GM23248 (cell line): ENCODE data around the gene LRMDA. TPM values are rescaled to one million over a fixed set of nuclear protein-coding genes. Genes with fewer than 3 reads are reported as not detected.

ENCODE experiments used
- DNase-seq: peaks from one replicate; pipeline ENCODE4 v3.0.0-alpha.2; 2015
- H2AFZ ChIP-seq: fragments of 200-600 bp; sonication (generic); 2 replicates; pipeline ENCODE4 v1.6.1; 2016; ENCODE audit warnings: antibody characterized with exemption
- H3F3A ChIP-seq: fragments of 200-600 bp; sonication (generic); 2 replicates; pipeline ENCODE4 v1.6.1; 2016; ENCODE audit warnings: mild to moderate bottlenecking, antibody characterized with exemption, mixed run types; ENCODE audit not compliant: insufficient read depth
- H3K27ac ChIP-seq: fragments of 200-600 bp; sonication (generic); 2 replicates; pipeline ENCODE4 v1.5.1; 2016; ENCODE audit warnings: mild to moderate bottlenecking
- H3K27me3 ChIP-seq: fragments of 200-600 bp; sonication (generic); replicated peaks from 2 replicates; pipeline ENCODE4 v1.6.1; 2016; ENCODE audit warnings: mild to moderate bottlenecking; ENCODE audit not compliant: insufficient read depth
- H3K36me3 ChIP-seq: fragments of 200-600 bp; sonication (generic); 2 replicates; pipeline ENCODE4 v1.6.1; 2016; ENCODE audit warnings: low read depth, mild to moderate bottlenecking
- H3K4me1 ChIP-seq: fragments of 200-600 bp; sonication (generic); 2 replicates; pipeline ENCODE4 v1.6.1; 2016; ENCODE audit warnings: mild to moderate bottlenecking; ENCODE audit not compliant: insufficient read depth
- H3K4me2 ChIP-seq: fragments of 200-600 bp; sonication (generic); one replicate; pipeline ENCODE4 v1.6.1; 2016; ENCODE audit warnings: mild to moderate bottlenecking; ENCODE audit not compliant: unreplicated experiment
- H3K4me3 ChIP-seq: fragments of 200-600 bp; sonication (generic); 2 replicates; pipeline ENCODE4 v1.5.1; 2016; ENCODE audit warnings: mild to moderate bottlenecking
- H3K79me2 ChIP-seq: fragments of 200-600 bp; sonication (generic); 2 replicates; pipeline ENCODE4 v1.6.1; 2016; ENCODE audit warnings: mild to moderate bottlenecking; ENCODE audit not compliant: insufficient read depth
- H3K9ac ChIP-seq: fragments of 200-600 bp; sonication (generic); 2 replicates; pipeline ENCODE4 v1.6.1; 2016; ENCODE audit warnings: mild to moderate bottlenecking
- H3K9me2 ChIP-seq: fragments of 200-600 bp; sonication (generic); 2 replicates; pipeline ENCODE4 v1.6.1; 2016; ENCODE audit warnings: mixed run types, mild to moderate bottlenecking, moderate library complexity; ENCODE audit not compliant: insufficient read depth
- H3K9me3 ChIP-seq: fragments of 200-600 bp; sonication (generic); one replicate; pipeline ENCODE4 v1.6.1; 2017; ENCODE audit warnings: low read depth
- H4K20me1 ChIP-seq: fragments of 200-600 bp; sonication (generic); 2 replicates; pipeline ENCODE4 v1.6.0; 2016; ENCODE audit not compliant: insufficient read depth
- EZH2 ChIP-seq: fragments of 200-600 bp; sonication (generic); IDR thresholded peaks from 2 replicates; pipeline ENCODE4 v1.6.1; 2018; ENCODE audit warnings: antibody characterized with exemption, mild to moderate bottlenecking; ENCODE audit not compliant: insufficient read depth, poor library complexity, severe bottlenecking
- EZH2phosphoT487 ChIP-seq: fragments of 200-600 bp; sonication (generic); IDR thresholded peaks from 2 replicates; pipeline ENCODE4 v1.6.1; 2018; ENCODE audit warnings: antibody characterized with exemption, moderate library complexity, mild to moderate bottlenecking, low read depth; ENCODE audit not compliant: insufficient read depth
- WGBS, 2 experiments: methylation state at CpG; one replicate each; pipeline ENCODE4 v1.1.6; 2015 to 2017; ENCODE audit warnings: low lambda C conversion rate in 2 of 2, low coverage in 1 of 2; ENCODE audit errors: missing lambda C conversion rate in 2 of 2; 5-methylcytosine and 5-hydroxymethylcytosine counted together
- in situ Hi-C: fragments of 300-500 bp; cut with MboI; formaldehyde crosslinking; loops from 2 replicates; pipeline ENCODE4 v1.15.0; 2020
- polyA plus RNA-seq: library from polyadenylated mRNA; unstranded; fragments of >200 nt; fragmentation: Nextera tagmentation; extraction: Ambion mirVana; gene quantifications from 2 replicates; pipeline ENCODE4 v1.2.1, GENCODE V29; 2016
- total RNA-seq: library from RNA; depleted of rRNA; stranded (reverse); fragments of >200 nt; shearing (Covaris generic); gene quantifications from 2 replicates; pipeline ENCODE4 v1.2.3, GENCODE V29; 2014

LRMDA gene
- total and polyA plus RNA-seq, 2 experiments from 2014 or later: 2.6 TPM; not detected in 1

- TF ChIP-seq EZH2: no peak
- TF ChIP-seq EZH2phosphoT487: no peak
- H3K9me3 ChIP-seq: no peaks in the 10 kb centered on the region
- H3K79me2 ChIP-seq: no peaks in the 10 kb centered on the region
- in situ Hi-C loops: no loop called here
- no peak overlapping the region for H2AFZ ChIP-seq
- H3K9me2 ChIP-seq: no peaks in the 10 kb centered on the region
- H3K4me2 ChIP-seq: no peak overlapping the region
- H3K27me3 ChIP-seq: peaks cover 3% of the 10 kb centered on the region
- peaks cover 13% of the 10 kb centered on the region for H3K4me1 ChIP-seq
- peak; percentile 53 for DNase-seq
- no peak overlapping the region for H3K9ac ChIP-seq
- H3K27ac ChIP-seq: no peak overlapping the region
- WGBS, 2 experiments: 93 to 95% methylated on average over 2 of the region's 2 CpGs
- H3K4me3 ChIP-seq: no peak overlapping the region
- H3F3A ChIP-seq: peaks cover 16% of the 10 kb centered on the region; the same call in 1 of the 2 replicates
- no peaks in the 10 kb centered on the region for H4K20me1 ChIP-seq
- no peaks in the 10 kb centered on the region for H3K36me3 ChIP-seq
These were observed 220.0 kb downstream of the LRMDA start for GRCh38 chr10:75651417-75651816.

GRCh38 chr10:75652146-75652740, 220.8 kb downstream of the LRMDA start:
- 92 to 93% methylated on average over 5 of the region's 5 CpGs for WGBS, 2 experiments
- no peaks in the 10 kb centered on the region for H3K9me3 ChIP-seq
- no peak overlapping the region for H3K27ac ChIP-seq
- no peak overlapping the region for H3K9ac ChIP-seq
- peaks cover 16% of the 10 kb centered on the region; the same call in 1 of the 2 replicates for H3F3A ChIP-seq
- no peak overlapping the region for H2AFZ ChIP-seq
- H3K4me3 ChIP-seq: no peak overlapping the region
- peaks cover 13% of the 10 kb centered on the region for H3K4me1 ChIP-seq
- DNase-seq: no peak
- no peaks in the 10 kb centered on the region for H3K79me2 ChIP-seq
- no peak overlapping the region for H3K4me2 ChIP-seq
- H3K27me3 ChIP-seq: peaks cover 3% of the 10 kb centered on the region
- H3K9me2 ChIP-seq: no peaks in the 10 kb centered on the region
- H3K36me3 ChIP-seq: no peaks in the 10 kb centered on the region
- TF ChIP-seq EZH2phosphoT487 (no peak), EZH2 (no peak)
- in situ Hi-C loops: no loop called here
- no peaks in the 10 kb centered on the region for H4K20me1 ChIP-seq

DNA sequence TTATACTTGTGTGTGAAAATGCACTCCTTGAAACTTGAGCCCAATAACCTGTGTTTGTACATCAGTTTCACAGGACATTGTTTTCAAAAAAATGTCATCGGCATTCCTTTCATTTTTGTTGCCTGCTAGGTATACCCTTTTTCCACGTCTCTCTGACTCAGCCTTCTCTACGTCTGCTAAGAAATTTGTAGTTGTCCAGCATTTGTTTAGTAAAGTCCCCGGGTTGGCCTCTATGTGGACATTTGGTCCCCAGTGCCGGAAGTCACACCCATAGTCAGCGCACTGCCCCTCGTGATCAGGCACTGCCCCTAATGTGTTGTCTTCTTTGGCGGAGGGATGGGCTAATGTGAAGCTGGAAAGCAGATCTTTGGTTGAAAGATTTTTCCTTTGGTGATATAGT, 222.3 kb downstream of the LRMDA start:
- Histone ChIP-seq H3K4me3 (no peak overlapping the region), H3F3A (peaks cover 16% of the 10 kb centered on the region; the same call in 1 of the 2 replicates), H3K79me2 (no peaks in the 10 kb centered on the region), H4K20me1 (no peaks in the 10 kb centered on the region), H3K27ac (no peak overlapping the region), H3K9me3 (no peaks in the 10 kb centered on the region), H2AFZ (no peak overlapping the region), H3K36me3 (no peaks in the 10 kb centered on the region), H3K4me2 (no peak overlapping the region), H3K9me2 (no peaks in the 10 kb centered on the region), H3K9ac (no peak overlapping the region), H3K27me3 (peaks cover 13% of the 10 kb centered on the region; the same call in 1 of the 2 replicates), H3K4me1 (peaks cover 13% of the 10 kb centered on the region)
- in situ Hi-C loops: no loop called here
- TF ChIP-seq EZH2 (no peak), EZH2phosphoT487 (no peak)
- DNase-seq: no peak
- WGBS, 2 experiments: 91 to 93% methylated on average over 8 of the region's 8 CpGs

DNA sequence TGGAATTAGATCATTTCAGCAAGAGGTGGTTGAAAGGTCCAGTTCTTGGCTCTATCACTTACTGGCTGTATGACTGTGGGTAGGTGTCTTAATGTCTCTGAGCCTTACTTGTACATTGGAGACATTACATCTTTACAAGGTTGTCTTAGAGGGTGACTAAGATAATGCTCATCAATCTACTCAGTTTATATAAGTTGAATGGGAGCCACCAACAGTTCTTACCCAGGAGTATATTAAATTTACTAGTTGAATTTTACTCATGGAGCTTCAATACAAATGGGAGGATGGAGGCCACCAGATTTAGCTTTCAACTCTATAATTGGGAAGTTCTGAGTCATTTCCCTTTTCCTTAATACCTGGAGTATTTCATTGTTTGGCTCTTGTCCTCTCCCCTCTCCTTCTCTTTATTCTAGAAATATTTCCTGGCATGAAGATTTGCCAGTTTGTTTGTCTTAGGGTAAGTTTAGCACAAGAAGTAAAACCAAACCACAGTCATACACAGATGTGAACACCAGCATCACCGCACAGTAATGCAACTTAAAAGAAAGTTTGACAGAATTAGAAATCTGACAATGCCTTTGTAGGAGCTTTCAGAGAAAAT, 222.8 kb downstream of the LRMDA start:
- 0 out of 2 replicates have a peak, but pooled peaks cover 15% of the 10 kb centered on the region for H3K27me3 ChIP-seq

More for the DNA sequence above, 222.8 kb downstream of the LRMDA start:
- Histone ChIP-seq H4K20me1 (no peaks in the 10 kb centered on the region), H3K9me3 (no peaks in the 10 kb centered on the region), H3K9me2 (no peaks in the 10 kb centered on the region), H3K9ac (no peak overlapping the region), H3K79me2 (no peaks in the 10 kb centered on the region), H3K4me2 (no peak overlapping the region), H2AFZ (no peak overlapping the region), H3K27ac (no peak overlapping the region), H3K4me3 (no peak overlapping the region; the same call in 1 of the 2 replicates), H3K36me3 (no peaks in the 10 kb centered on the region), H3K4me1 (peaks cover 13% of the 10 kb centered on the region), H3F3A (peaks cover 16% of the 10 kb centered on the region; the same call in 1 of the 2 replicates)
- in situ Hi-C loops: no loop called here
- DNase-seq: peak; percentile 24
- TF ChIP-seq EZH2 (no peak), EZH2phosphoT487 (no peak)
- 13 to 28% methylated on average over 1 of the region's 1 CpG for WGBS, 2 experiments
